HCT116 (cell line): ENCODE results near the gene KRTAP10-7. TPM values are rescaled to one million over a fixed set of nuclear protein-coding genes. Genes with fewer than 3 reads are reported as not detected.

Experiments
- ATAC-seq: fragments of 200-7000 bp; cut with Tn5 transposase; 2 replicates; pipeline ENCODE4 v1.9.1; 2020; ENCODE audit warnings: mild to moderate bottlenecking, moderate library complexity
- BruUV-seq: library from RNA; stranded (reverse); fragments of 400-500 nt; replicated peaks from 2 replicates; lab custom pipeline; 2021; lab: Mats Ljungman, UMichigan
- CTCF ChIA-PET: fragments of 300-600 bp; sonication (Branson Sonifier 250); formaldehyde crosslinking; loops from one replicate; lab custom pipeline; 2021; ENCODE audit warnings: antibody characterized with exemption; lab: Charles Lee
- POLR2A ChIA-PET: fragments of 300-600, 350-600 bp; sonication (Branson Sonifier 250); formaldehyde crosslinking; loops from one replicate; lab custom pipeline; 2021; ENCODE audit warnings: antibody characterized with exemption; lab: Charles Lee
- RAD21 ChIA-PET, 2 experiments: fragments of 300-600 bp; sonication (Branson Sonifier 250); formaldehyde crosslinking; loops; one replicate each; lab custom pipeline; 2023; ENCODE audit warnings: low total read pairs in 2 of 2; ENCODE audit not compliant: uncharacterized antibody in 2 of 2, unreplicated experiment in 2 of 2, low non-redundant PET in 1 of 2; lab: Charles Lee
- DNase-seq: peaks from one replicate; pipeline ENCODE4 v3.0.0-alpha.2; 2010; ENCODE audit warnings: low read depth, low spot score
- H2AFZ ChIP-seq: fragments of 200-600 bp; shearing (Covaris generic), sonication (generic); 2 replicates; pipeline ENCODE4 v1.6.1; 2017; ENCODE audit warnings: low read depth, mixed run types, mixed read lengths, antibody characterized with exemption, low read length; ENCODE audit not compliant: poor library complexity, severe bottlenecking
- H3K27ac ChIP-seq: 2 replicates; pipeline ENCODE4 v1.5.1; 2012; ENCODE audit warnings: low read depth, low read length
- H3K27me3 ChIP-seq: fragments of 200-600 bp; sonication (generic); 2 replicates; pipeline ENCODE4 v1.6.1; 2016; ENCODE audit warnings: mixed run types, low read length, mixed read lengths; ENCODE audit not compliant: insufficient read depth
- H3K36me3 ChIP-seq, 2 experiments: fragments of 200-500 bp in 1 of 2; fragments of 200-600 bp in 1 of 2; sonication (Bioruptor generic) in 1 of 2; sonication (generic) in 1 of 2; 2 replicates each; pipeline versions ENCODE4 v1.5.1 to v1.6.1; 2014 to 2016; ENCODE audit warnings: low read length in 2 of 2, inconsistent platforms in 1 of 2, mixed read lengths in 1 of 2, mixed run types in 1 of 2; ENCODE audit not compliant: insufficient read depth in 2 of 2, control insufficient read depth in 1 of 2
- H3K4me1 ChIP-seq, 2 experiments: fragments of 200-600 bp in 1 of 2; sonication (generic) in 1 of 2; 2 replicates each; pipeline versions ENCODE4 v1.5.1 to v1.6.1; 2012 to 2017; ENCODE audit warnings: low read length in 2 of 2, inconsistent platforms in 1 of 2, mild to moderate bottlenecking in 1 of 2, mixed read lengths in 1 of 2, mixed run types in 1 of 2, moderate library complexity in 1 of 2; ENCODE audit not compliant: insufficient read depth in 2 of 2, control insufficient read depth in 1 of 2
- H3K4me2 ChIP-seq: fragments of 200-600 bp; sonication (generic); 2 replicates; pipeline ENCODE4 v1.6.1; 2017; ENCODE audit warnings: mixed run types, low read length, mixed read lengths
- H3K4me3 ChIP-seq, 2 experiments: fragments of 200-600 bp in 1 of 2; sonication (generic) in 1 of 2; replicated peaks in 1 of 2; 2 replicates each; pipeline ENCODE4 v1.5.1; 2011 to 2016; ENCODE audit warnings: low read length in 2 of 2, control low read depth in 1 of 2, low read depth in 1 of 2, mild to moderate bottlenecking in 1 of 2, mixed read lengths in 1 of 2, mixed run types in 1 of 2
- H3K79me2 ChIP-seq: fragments of 200-600 bp; sonication (generic); 2 replicates; pipeline ENCODE4 v1.6.1; 2017; ENCODE audit warnings: mild to moderate bottlenecking, mixed run types, low read length, moderate library complexity, mixed read lengths; ENCODE audit not compliant: insufficient read depth
- H3K9ac ChIP-seq: fragments of 200-600 bp; sonication (generic); 2 replicates; pipeline ENCODE4 v1.6.1; 2016; ENCODE audit warnings: low read length, mixed read lengths
- H3K9me2 ChIP-seq: fragments of 200-600 bp; sonication (generic), shearing (Covaris generic); 2 replicates; pipeline ENCODE4 v1.6.1; 2017; ENCODE audit warnings: mixed run types, mild to moderate bottlenecking, moderate library complexity; ENCODE audit not compliant: insufficient read depth
- H3K9me3 ChIP-seq, 2 experiments: fragments of 200-500 bp in 1 of 2; fragments of 200-600 bp in 1 of 2; sonication (Bioruptor generic) in 1 of 2; sonication (generic) in 1 of 2; 2 replicates each; pipeline ENCODE4 v1.6.1; 2014 to 2017; ENCODE audit warnings: low read length in 2 of 2, mixed read lengths in 2 of 2, inconsistent platforms in 1 of 2, low read depth in 1 of 2, mild to moderate bottlenecking in 1 of 2, mixed run types in 1 of 2, moderate library complexity in 1 of 2; ENCODE audit not compliant: control insufficient read depth in 1 of 2, insufficient read depth in 1 of 2
- H4K20me1 ChIP-seq: fragments of 200-600 bp; sonication (generic), shearing (Covaris generic); 2 replicates; pipeline ENCODE4 v1.6.1; 2017; ENCODE audit warnings: mixed run types, mild to moderate bottlenecking, moderate library complexity; ENCODE audit not compliant: insufficient read depth
- ATF3 ChIP-seq: IDR thresholded peaks from 2 replicates; pipeline ENCODE4 v1.6.1; 2012
- CBX3 ChIP-seq: IDR thresholded peaks from 2 replicates; pipeline ENCODE4 v1.6.1; 2012; ENCODE audit warnings: low read depth
- CEBPB ChIP-seq: IDR thresholded peaks from 2 replicates; pipeline ENCODE4 v1.6.1; 2012; ENCODE audit warnings: low read depth
- CTCF ChIP-seq, 3 experiments: fragments of 200-600 bp in 1 of 3; sonication (generic) in 1 of 3; IDR thresholded peaks in 2 of 3; conservative IDR thresholded peaks in 1 of 3; 2 replicates each; pipeline ENCODE4 v1.5.1; 2012 to 2017; ENCODE audit warnings: low read depth in 2 of 3, low read length in 2 of 3, antibody characterized with exemption in 1 of 3, borderline replicate concordance in 1 of 3, control low read depth in 1 of 3, mild to moderate bottlenecking in 1 of 3, mixed read lengths in 1 of 3, mixed run types in 1 of 3, moderate library complexity in 1 of 3; ENCODE audit not compliant: insufficient read depth in 1 of 3
- EGR1 ChIP-seq: IDR thresholded peaks from 2 replicates; pipeline ENCODE4 v1.6.1; 2012; ENCODE audit warnings: low read depth
- ELF1 ChIP-seq: IDR thresholded peaks from 2 replicates; pipeline ENCODE4 v1.6.1; 2012; ENCODE audit warnings: low read depth, borderline replicate concordance
- FOSL1 ChIP-seq: IDR thresholded peaks from 2 replicates; pipeline ENCODE4 v1.6.1; 2012; ENCODE audit warnings: low read depth
- JUND ChIP-seq: IDR thresholded peaks from 2 replicates; pipeline ENCODE4 v1.6.1; 2012
- POLR2AphosphoS5 ChIP-seq: IDR thresholded peaks from 2 replicates; pipeline ENCODE4 v1.6.1; 2011; ENCODE audit warnings: mild to moderate bottlenecking, low read depth, low read length, moderate library complexity
- SIN3A ChIP-seq: IDR thresholded peaks from 2 replicates; pipeline ENCODE4 v1.6.1; 2012; ENCODE audit warnings: low read depth
- SP1 ChIP-seq: IDR thresholded peaks from 2 replicates; pipeline ENCODE4 v1.6.1; 2012; ENCODE audit warnings: low read depth
- YY1 ChIP-seq: IDR thresholded peaks from 2 replicates; pipeline ENCODE4 v1.6.1; 2011; ENCODE audit warnings: low read length, low read depth, moderate library complexity, mild to moderate bottlenecking; ENCODE audit not compliant: insufficient replicate concordance; ENCODE audit errors: extremely low read depth
- intact Hi-C: fragments of 100-400 bp; cut with micrococcal nuclease; formaldehyde crosslinking; loops from 2 replicates; pipeline ENCODE4 v1.10.0; 2022
- total RNA-seq: library from RNA; stranded (reverse); gene quantifications from one replicate; pipeline ENCODE4 v1.2.1, GENCODE V29; 2021; ENCODE audit not compliant: unreplicated experiment
- TF ChIP-seq, protein P1 (sequence below): IDR thresholded peaks from 2 replicates; pipeline ENCODE4 v1.6.1; 2011; ENCODE audit warnings: mild to moderate bottlenecking, low read length, moderate library complexity; ENCODE audit not compliant: insufficient replicate concordance; ENCODE audit errors: extremely low read depth
- TF ChIP-seq, protein P2 (sequence below): IDR thresholded peaks from 2 replicates; pipeline ENCODE4 v1.6.1; 2012

The KRTAP10-7 gene
- total RNA-seq, 1 experiment from 2014 or later = not detected

GRCh38 chr21:44611551-44611950 lies 11.2 kb downstream of the KRTAP10-7 start:
- no TSS peak for BruUV-seq
- H3K4me2 ChIP-seq = no peak overlapping the region
- H3K9me2 ChIP-seq = no peaks in the 10 kb centered on the region
- ChIA-PET POLR2A (no interaction called here), RAD21 (no interaction called here), CTCF (no interaction called here)
- no peaks in the 10 kb centered on the region for H3K36me3 ChIP-seq
- no peak for TF ChIP-seq CBX3
- TF ChIP-seq ATF3 = no peak
- TF ChIP-seq, protein P1, sequence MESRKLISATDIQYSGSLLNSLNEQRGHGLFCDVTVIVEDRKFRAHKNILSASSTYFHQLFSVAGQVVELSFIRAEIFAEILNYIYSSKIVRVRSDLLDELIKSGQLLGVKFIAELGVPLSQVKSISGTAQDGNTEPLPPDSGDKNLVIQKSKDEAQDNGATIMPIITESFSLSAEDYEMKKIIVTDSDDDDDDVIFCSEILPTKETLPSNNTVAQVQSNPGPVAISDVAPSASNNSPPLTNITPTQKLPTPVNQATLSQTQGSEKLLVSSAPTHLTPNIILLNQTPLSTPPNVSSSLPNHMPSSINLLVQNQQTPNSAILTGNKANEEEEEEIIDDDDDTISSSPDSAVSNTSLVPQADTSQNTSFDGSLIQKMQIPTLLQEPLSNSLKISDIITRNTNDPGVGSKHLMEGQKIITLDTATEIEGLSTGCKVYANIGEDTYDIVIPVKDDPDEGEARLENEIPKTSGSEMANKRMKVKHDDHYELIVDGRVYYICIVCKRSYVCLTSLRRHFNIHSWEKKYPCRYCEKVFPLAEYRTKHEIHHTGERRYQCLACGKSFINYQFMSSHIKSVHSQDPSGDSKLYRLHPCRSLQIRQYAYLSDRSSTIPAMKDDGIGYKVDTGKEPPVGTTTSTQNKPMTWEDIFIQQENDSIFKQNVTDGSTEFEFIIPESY = no peak
- no peak for TF ChIP-seq EGR1
- TF ChIP-seq JUND = no peak
- no peak for TF ChIP-seq POLR2AphosphoS5
- no peak for TF ChIP-seq ELF1
- no peak for TF ChIP-seq SP1
- no peak overlapping the region for H2AFZ ChIP-seq
- H3K27ac ChIP-seq = no peak overlapping the region
- no peak for ATAC-seq
- no peak overlapping the region for H3K4me3 ChIP-seq
- H3K9me3 ChIP-seq = peaks cover 3 to 5% of the 10 kb centered on the region in 2 experiments; a peak in 2 of 4 replicates
- H3K4me1 ChIP-seq = no peaks in the 10 kb centered on the region
- no peaks in the 10 kb centered on the region for H3K79me2 ChIP-seq
- intact Hi-C loops = no loop called here
- no peak overlapping the region for H3K9ac ChIP-seq
- no peak for DNase-seq
- H4K20me1 ChIP-seq = no peaks in the 10 kb centered on the region
- H3K27me3 ChIP-seq = no peaks in the 10 kb centered on the region

- Histone ChIP-seq H3K4me2 (no peak within 1 kb of the TSS), H3K9ac (no peak within 1 kb of the TSS), H3K9me2 (no peaks in the 10 kb centered on the region), H3K4me1 (no peaks in the 10 kb centered on the region), H3K36me3 (no peaks in the 10 kb centered on the region), H2AFZ (no peak within 1 kb of the TSS), H3K27me3 (no peaks in the 10 kb centered on the region), H3K9me3 (peaks cover 3 to 5% of the 10 kb centered on the region in 2 experiments; a peak in 2 of 4 replicates), H3K4me3 (no peak within 1 kb of the TSS), H3K27ac (no peak within 1 kb of the TSS), H4K20me1 (no peaks in the 10 kb centered on the region), H3K79me2 (no peaks in the 10 kb centered on the region)
- intact Hi-C loops = no loop called here
- RAD21 ChIA-PET = no interaction called here
- no peak for DNase-seq
- no peak for ATAC-seq
- CTCF ChIA-PET = no interaction called here
- POLR2A ChIA-PET = no interaction called here
- no TSS peak for BruUV-seq
- TF ChIP-seq SP1 (no peak), CEBPB (no peak), CTCF (IDR thresholded peaks at IDR 0.05 in 2 of 3, conservative IDR thresholded peaks at IDR 0.05 in 1 of 3; ENCODE audit: borderline replicate concordance in 1 of 3, insufficient read depth in 1 of 3, low read depth in 2 of 3, low read length in 2 of 3) (no peak), ATF3 (no peak), ELF1 (no peak), CBX3 (no peak), YY1 (no peak), FOSL1 (no peak), POLR2AphosphoS5 (no peak), SIN3A (no peak)
- TF ChIP-seq, protein P2, sequence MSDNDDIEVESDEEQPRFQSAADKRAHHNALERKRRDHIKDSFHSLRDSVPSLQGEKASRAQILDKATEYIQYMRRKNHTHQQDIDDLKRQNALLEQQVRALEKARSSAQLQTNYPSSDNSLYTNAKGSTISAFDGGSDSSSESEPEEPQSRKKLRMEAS = no peak
Observed at GRCh38 chr21:44612029-44612486, 11.7 kb downstream of the KRTAP10-7 start, which contains the start of gene KRTAP10-8. TSS of gene KRTAP10-8 (plus strand) at chr21:44612079. CDS start at chr21:44612101, 22 bp downstream.
